ENCODE results near the gene AMH.

DNA sequence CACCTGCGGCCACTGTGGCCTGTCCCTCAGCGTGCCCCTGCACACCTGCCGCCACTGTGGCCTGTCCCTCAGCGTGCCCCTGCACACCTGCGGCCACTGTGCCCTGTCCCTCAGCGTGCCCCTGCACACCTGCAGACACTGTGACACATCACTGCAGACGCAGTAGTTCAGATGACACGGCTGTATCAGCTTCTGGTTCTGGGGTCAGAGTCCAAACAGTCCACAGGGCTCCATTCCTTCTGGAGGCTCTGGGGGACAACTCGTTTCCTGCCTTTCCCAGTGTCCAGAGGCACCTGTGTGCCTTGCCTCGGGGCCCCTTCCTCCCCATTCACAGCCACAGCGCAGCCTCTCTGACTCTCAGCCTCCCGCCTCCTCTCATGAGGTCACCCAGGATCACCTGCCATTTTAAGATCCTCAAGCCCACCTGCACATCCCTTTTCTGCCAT lies 7.0 kb upstream of the AMH start:
- TF ChIP-seq, protein P1, sequence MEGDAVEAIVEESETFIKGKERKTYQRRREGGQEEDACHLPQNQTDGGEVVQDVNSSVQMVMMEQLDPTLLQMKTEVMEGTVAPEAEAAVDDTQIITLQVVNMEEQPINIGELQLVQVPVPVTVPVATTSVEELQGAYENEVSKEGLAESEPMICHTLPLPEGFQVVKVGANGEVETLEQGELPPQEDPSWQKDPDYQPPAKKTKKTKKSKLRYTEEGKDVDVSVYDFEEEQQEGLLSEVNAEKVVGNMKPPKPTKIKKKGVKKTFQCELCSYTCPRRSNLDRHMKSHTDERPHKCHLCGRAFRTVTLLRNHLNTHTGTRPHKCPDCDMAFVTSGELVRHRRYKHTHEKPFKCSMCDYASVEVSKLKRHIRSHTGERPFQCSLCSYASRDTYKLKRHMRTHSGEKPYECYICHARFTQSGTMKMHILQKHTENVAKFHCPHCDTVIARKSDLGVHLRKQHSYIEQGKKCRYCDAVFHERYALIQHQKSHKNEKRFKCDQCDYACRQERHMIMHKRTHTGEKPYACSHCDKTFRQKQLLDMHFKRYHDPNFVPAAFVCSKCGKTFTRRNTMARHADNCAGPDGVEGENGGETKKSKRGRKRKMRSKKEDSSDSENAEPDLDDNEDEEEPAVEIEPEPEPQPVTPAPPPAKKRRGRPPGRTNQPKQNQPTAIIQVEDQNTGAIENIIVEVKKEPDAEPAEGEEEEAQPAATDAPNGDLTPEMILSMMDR (conservative IDR thresholded peaks at IDR 0.05; ENCODE audit: low read depth in 2 of 2): no peak
- TF ChIP-seq, protein P2, sequence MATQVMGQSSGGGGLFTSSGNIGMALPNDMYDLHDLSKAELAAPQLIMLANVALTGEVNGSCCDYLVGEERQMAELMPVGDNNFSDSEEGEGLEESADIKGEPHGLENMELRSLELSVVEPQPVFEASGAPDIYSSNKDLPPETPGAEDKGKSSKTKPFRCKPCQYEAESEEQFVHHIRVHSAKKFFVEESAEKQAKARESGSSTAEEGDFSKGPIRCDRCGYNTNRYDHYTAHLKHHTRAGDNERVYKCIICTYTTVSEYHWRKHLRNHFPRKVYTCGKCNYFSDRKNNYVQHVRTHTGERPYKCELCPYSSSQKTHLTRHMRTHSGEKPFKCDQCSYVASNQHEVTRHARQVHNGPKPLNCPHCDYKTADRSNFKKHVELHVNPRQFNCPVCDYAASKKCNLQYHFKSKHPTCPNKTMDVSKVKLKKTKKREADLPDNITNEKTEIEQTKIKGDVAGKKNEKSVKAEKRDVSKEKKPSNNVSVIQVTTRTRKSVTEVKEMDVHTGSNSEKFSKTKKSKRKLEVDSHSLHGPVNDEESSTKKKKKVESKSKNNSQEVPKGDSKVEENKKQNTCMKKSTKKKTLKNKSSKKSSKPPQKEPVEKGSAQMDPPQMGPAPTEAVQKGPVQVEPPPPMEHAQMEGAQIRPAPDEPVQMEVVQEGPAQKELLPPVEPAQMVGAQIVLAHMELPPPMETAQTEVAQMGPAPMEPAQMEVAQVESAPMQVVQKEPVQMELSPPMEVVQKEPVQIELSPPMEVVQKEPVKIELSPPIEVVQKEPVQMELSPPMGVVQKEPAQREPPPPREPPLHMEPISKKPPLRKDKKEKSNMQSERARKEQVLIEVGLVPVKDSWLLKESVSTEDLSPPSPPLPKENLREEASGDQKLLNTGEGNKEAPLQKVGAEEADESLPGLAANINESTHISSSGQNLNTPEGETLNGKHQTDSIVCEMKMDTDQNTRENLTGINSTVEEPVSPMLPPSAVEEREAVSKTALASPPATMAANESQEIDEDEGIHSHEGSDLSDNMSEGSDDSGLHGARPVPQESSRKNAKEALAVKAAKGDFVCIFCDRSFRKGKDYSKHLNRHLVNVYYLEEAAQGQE (IDR thresholded peaks at IDR 0.05; ENCODE audit: unreplicated experiment): no peak
- TF ChIP-seq POLR2AphosphoS5 (IDR thresholded peaks at IDR 0.05; ENCODE audit: low read depth) (no peak), EZH2 (IDR thresholded peaks at IDR 0.05; ENCODE audit: low read depth, unreplicated experiment) (no peak), JUNB (IDR thresholded peaks at IDR 0.05; ENCODE audit: unreplicated experiment) (no peak), CREB1 (CRISPR knock-in tag; IDR thresholded peaks at IDR 0.05; ENCODE audit: low read depth) (no peak), STAT1 (IDR thresholded peaks at IDR 0.05; ENCODE audit: unreplicated experiment) (no peak), EZH2phosphoT487 (IDR thresholded peaks at IDR 0.05; ENCODE audit: unreplicated experiment) (no peak), ZNF331 (CRISPR knock-in tag; IDR thresholded peaks at IDR 0.05; ENCODE audit: low read depth) (no peak), ZNF114 (CRISPR knock-in tag; IDR thresholded peaks at IDR 0.05) (no peak)
- TF ChIP-seq, protein P3, sequence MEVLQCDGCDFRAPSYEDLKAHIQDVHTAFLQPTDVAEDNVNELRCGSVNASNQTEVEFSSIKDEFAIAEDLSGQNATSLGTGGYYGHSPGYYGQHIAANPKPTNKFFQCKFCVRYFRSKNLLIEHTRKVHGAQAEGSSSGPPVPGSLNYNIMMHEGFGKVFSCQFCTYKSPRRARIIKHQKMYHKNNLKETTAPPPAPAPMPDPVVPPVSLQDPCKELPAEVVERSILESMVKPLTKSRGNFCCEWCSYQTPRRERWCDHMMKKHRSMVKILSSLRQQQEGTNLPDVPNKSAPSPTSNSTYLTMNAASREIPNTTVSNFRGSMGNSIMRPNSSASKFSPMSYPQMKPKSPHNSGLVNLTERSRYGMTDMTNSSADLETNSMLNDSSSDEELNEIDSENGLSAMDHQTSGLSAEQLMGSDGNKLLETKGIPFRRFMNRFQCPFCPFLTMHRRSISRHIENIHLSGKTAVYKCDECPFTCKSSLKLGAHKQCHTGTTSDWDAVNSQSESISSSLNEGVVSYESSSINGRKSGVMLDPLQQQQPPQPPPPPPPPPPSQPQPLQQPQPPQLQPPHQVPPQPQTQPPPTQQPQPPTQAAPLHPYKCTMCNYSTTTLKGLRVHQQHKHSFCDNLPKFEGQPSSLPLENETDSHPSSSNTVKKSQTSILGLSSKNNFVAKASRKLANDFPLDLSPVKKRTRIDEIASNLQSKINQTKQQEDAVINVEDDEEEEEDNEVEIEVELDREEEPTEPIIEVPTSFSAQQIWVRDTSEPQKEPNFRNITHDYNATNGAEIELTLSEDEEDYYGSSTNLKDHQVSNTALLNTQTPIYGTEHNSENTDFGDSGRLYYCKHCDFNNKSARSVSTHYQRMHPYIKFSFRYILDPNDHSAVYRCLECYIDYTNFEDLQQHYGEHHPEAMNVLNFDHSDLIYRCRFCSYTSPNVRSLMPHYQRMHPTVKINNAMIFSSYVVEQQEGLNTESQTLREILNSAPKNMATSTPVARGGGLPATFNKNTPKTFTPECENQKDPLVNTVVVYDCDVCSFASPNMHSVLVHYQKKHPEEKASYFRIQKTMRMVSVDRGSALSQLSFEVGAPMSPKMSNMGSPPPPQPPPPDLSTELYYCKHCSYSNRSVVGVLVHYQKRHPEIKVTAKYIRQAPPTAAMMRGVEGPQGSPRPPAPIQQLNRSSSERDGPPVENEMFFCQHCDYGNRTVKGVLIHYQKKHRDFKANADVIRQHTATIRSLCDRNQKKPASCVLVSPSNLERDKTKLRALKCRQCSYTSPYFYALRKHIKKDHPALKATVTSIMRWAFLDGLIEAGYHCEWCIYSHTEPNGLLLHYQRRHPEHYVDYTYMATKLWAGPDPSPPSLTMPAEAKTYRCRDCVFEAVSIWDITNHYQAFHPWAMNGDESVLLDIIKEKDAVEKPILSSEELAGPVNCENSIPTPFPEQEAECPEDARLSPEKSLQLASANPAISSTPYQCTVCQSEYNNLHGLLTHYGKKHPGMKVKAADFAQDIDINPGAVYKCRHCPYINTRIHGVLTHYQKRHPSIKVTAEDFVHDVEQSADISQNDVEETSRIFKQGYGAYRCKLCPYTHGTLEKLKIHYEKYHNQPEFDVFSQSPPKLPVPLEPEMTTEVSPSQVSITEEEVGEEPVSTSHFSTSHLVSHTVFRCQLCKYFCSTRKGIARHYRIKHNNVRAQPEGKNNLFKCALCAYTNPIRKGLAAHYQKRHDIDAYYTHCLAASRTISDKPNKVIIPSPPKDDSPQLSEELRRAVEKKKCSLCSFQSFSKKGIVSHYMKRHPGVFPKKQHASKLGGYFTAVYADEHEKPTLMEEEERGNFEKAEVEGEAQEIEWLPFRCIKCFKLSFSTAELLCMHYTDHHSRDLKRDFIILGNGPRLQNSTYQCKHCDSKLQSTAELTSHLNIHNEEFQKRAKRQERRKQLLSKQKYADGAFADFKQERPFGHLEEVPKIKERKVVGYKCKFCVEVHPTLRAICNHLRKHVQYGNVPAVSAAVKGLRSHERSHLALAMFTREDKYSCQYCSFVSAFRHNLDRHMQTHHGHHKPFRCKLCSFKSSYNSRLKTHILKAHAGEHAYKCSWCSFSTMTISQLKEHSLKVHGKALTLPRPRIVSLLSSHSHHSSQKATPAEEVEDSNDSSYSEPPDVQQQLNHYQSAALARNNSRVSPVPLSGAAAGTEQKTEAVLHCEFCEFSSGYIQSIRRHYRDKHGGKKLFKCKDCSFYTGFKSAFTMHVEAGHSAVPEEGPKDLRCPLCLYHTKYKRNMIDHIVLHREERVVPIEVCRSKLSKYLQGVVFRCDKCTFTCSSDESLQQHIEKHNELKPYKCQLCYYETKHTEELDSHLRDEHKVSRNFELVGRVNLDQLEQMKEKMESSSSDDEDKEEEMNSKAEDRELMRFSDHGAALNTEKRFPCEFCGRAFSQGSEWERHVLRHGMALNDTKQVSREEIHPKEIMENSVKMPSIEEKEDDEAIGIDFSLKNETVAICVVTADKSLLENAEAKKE (CRISPR knock-in tag; IDR thresholded peaks at IDR 0.05): no peak

Measured in GM23338 (cell line).